Gastrocnemius medialis (tissue), 4 donors: ENCODE measurements around the gene RXRG. TPM values are rescaled to one million over a fixed set of nuclear protein-coding genes. Genes with fewer than 3 reads are reported as not detected.

Experiments used
- ATAC-seq, 2 donors: fragments of 150-250 bp; one replicate each; pipeline ENCODE4 v1.9.1; 2016
- DNase-seq, 2 donors: peaks; one replicate each; pipeline ENCODE4 v3.0.0-alpha.2; 2019
- H3K27ac ChIP-seq, 4 donors: fragments of 200-600 bp; sonication (generic); 1 replicate in 1 of 4; 2 replicates in 3 of 4; pipeline ENCODE4 v1.5.1; 2016 to 2018; ENCODE audit warnings: mild to moderate bottlenecking in 2 of 4, moderate library complexity in 1 of 4
- H3K27me3 ChIP-seq, 3 donors: fragments of 200-600 bp; sonication (generic) in 2 of 3; 1 replicate in 1 of 3; 2 replicates in 2 of 3; pipeline versions ENCODE4 v1.5.1 to v1.6.0; 2016 to 2019; ENCODE audit warnings: mild to moderate bottlenecking in 1 of 3, moderate library complexity in 1 of 3
- H3K36me3 ChIP-seq, 2 donors: fragments of 200-600 bp; sonication (generic) in 1 of 2; one replicate each; pipeline ENCODE4 v1.5.1; 2017 to 2018
- H3K4me1 ChIP-seq, 2 donors: fragments of 200-600 bp; sonication (generic) in 1 of 2; one replicate each; pipeline ENCODE4 v1.5.1; 2016 to 2017; ENCODE audit warnings: mild to moderate bottlenecking in 2 of 2
- H3K4me3 ChIP-seq, 4 donors: fragments of 200-600 bp; sonication (generic) in 3 of 4; 1 replicate in 1 of 4; 2 replicates in 3 of 4; pipeline ENCODE4 v1.5.1; 2016 to 2019; ENCODE audit warnings: mild to moderate bottlenecking in 2 of 4
- H3K9me3 ChIP-seq, 3 donors: fragments of 200-600 bp; sonication (generic) in 2 of 3; 1 replicate in 1 of 3; 2 replicates in 2 of 3; pipeline ENCODE4 v1.5.1; 2016 to 2019
- POLR2A ChIP-seq, 2 donors: fragments of 450-650 bp; IDR thresholded peaks; one replicate each; pipeline ENCODE4 v1.6.1; 2017; ENCODE audit warnings: antibody characterized with exemption in 2 of 2, mild to moderate bottlenecking in 2 of 2, moderate library complexity in 2 of 2
- in situ Hi-C, 4 donors: fragments of 200-750 bp; cut with MboI; loops; one replicate each; pipeline versions ENCODE4 v1.15.0 to v1.8.0; 2017; ENCODE audit warnings: low sequenced_read_pairs in 4 of 4
- intact Hi-C: fragments of 100-400 bp; cut with DNase I; formaldehyde crosslinking; loops from one replicate; pipeline ENCODE4 v1.15.1; 2023; ENCODE audit warnings: low total_unique reads
- total RNA-seq, 4 donors: library from RNA; depleted of rRNA; stranded (reverse); fragments of >200 nt; gene quantifications; one replicate each; pipeline versions ENCODE4 v1.1.0 to v1.2.3, GENCODE V29; 2016
- TF ChIP-seq, protein P1 (sequence below), 5 experiments: fragments of 450-650 bp in 3 of 5; fragments of 200-600 bp in 2 of 5; sonication (generic) in 2 of 5; IDR thresholded peaks in 4 of 5; conservative IDR thresholded peaks in 1 of 5; 1 replicate in 4 of 5; 2 replicates in 1 of 5; pipeline ENCODE4 v1.5.1; 2016 to 2019; ENCODE audit warnings: antibody characterized with exemption in 5 of 5, mild to moderate bottlenecking in 3 of 5, moderate library complexity in 3 of 5

Gene RXRG
- total RNA-seq, 4 donors from 2014 or later, result 4.2 to 15.9 (median 6.0) TPM

DNA sequence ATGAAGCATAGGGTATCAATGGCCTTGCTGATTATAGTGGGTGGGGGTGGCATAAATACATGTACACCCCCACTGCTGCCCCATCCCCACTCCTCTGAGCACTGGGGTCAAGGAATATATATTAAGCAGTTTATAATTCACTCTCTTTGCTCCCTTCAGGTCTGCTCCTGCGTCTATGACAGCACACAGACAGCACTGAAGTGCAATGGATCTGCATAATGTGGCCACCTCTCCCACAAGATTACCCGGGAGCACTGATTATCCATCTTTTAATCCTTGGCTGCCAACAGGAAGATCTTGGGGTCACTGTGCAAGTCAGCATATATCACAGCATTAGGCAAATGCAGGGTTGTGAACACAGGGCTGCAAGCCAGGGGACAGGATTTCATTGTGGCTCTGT lies 19.3 kb downstream of the RXRG start:
- TF ChIP-seq, protein P1, sequence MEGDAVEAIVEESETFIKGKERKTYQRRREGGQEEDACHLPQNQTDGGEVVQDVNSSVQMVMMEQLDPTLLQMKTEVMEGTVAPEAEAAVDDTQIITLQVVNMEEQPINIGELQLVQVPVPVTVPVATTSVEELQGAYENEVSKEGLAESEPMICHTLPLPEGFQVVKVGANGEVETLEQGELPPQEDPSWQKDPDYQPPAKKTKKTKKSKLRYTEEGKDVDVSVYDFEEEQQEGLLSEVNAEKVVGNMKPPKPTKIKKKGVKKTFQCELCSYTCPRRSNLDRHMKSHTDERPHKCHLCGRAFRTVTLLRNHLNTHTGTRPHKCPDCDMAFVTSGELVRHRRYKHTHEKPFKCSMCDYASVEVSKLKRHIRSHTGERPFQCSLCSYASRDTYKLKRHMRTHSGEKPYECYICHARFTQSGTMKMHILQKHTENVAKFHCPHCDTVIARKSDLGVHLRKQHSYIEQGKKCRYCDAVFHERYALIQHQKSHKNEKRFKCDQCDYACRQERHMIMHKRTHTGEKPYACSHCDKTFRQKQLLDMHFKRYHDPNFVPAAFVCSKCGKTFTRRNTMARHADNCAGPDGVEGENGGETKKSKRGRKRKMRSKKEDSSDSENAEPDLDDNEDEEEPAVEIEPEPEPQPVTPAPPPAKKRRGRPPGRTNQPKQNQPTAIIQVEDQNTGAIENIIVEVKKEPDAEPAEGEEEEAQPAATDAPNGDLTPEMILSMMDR (IDR thresholded peaks at IDR 0.05 in 4 of 5, conservative IDR thresholded peaks at IDR 0.05 in 1 of 5), result no peak
- no peak for TF ChIP-seq POLR2A (IDR thresholded peaks at IDR 0.05)
- in situ Hi-C loops, result no loop called here
- no peaks in the 10 kb centered on the region for H3K36me3 ChIP-seq
- H3K27ac ChIP-seq, result peak overlapping the region; percentile 70 to 84 (median 78)
- no peak overlapping the region for H3K4me3 ChIP-seq
- DNase-seq (no peak), ATAC-seq (no peak)
- H3K9me3 ChIP-seq, result no peaks in the 10 kb centered on the region
- H3K27me3 ChIP-seq, result no peaks in the 10 kb centered on the region
- peaks cover 58 to 66% of the 10 kb centered on the region in 2 donors for H3K4me1 ChIP-seq
- intact Hi-C loops, result no loop called here

DNA sequence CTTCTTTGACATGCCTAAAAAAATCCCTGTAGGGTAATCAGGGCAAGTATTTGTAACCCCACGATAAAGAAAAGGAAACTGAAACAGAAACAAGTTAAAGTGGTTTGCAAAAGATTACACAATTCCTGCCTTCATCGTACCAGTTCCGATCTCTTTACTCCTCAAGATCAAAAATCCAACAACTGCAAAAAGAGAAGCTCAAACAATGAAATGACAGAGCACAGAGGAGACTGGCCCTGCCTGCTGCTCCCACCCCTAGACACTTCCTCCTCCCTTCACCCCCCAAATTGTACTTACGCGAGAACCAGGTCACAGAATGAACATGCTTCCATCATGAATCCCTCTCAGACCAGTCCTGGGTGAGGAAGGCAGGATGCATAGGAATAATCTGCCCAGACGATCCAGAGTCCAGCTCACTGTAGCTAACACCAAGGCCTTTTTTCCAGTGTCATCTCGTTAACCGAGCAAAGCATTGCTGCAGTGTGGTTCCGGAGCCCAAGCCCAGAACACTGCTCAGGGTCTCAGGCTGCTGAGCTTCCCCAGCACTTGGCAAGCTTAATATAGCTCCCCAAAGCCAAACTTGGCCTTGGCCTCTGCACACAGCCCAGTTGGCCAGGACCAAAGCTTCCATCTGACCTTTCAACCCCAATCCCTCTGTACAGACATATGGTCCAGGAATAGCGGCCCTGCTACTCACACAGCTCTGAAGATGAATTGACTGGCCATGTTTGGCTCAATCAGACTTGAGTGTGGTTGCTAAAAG lies 20.3 kb downstream of the RXRG start:
- intact Hi-C loops, result loop anchor here (5.0 kb wide), 1 partner anchor 118 kb away; the partner anchor contains the start of gene LRRC52
- in situ Hi-C loops, result no loop called here
- Histone ChIP-seq H3K9me3 (no peaks in the 10 kb centered on the region), H3K36me3 (no peaks in the 10 kb centered on the region), H3K27ac (peak overlapping the region; percentile 70 to 84 (median 78)), H3K4me3 (peak overlapping the region; percentile 24 to 53 (median 36)), H3K4me1 (peaks cover 67 to 73% of the 10 kb centered on the region in 2 donors), H3K27me3 (no peaks in the 10 kb centered on the region)
- DNase-seq, result no peak
- no peak for TF ChIP-seq POLR2A (IDR thresholded peaks at IDR 0.05)
- TF ChIP-seq, protein P1 (IDR thresholded peaks at IDR 0.05 in 4 of 5, conservative IDR thresholded peaks at IDR 0.05 in 1 of 5), result no peak
- ATAC-seq, result peak; percentile 43 to 73

DNA sequence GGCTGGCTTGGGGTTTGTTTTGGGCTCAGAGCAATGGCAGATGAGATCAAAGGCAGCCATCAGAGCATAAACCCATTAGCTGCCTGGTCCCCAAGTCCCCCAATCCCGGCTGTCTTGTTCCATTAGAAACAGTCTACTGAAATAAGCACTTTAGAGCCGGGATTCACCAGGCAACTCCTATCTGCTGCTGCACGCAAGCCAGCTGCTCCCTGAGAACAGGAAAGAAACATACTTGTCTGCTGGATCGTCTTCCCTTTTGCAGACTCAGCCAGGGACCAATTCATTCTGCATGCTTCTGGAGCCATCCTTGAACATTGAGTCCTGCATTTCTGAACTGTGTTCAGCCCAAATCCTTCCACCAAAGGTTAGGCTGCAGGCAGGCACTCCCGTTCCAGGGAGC lies 21.8 kb downstream of the RXRG start:
- DNase-seq, result no peak
- H3K9me3 ChIP-seq, result no peaks in the 10 kb centered on the region
- TF ChIP-seq POLR2A (IDR thresholded peaks at IDR 0.05), result no peak
- TF ChIP-seq, protein P1 (IDR thresholded peaks at IDR 0.05 in 4 of 5, conservative IDR thresholded peaks at IDR 0.05 in 1 of 5), result no peak
- H3K27ac ChIP-seq, result peak overlapping the region; percentile 58 to 84 (median 74)
- intact Hi-C loops (loop anchor here (2.0 to 5.0 kb wide), 2 partner anchors 20 to 119 kb away; partner anchors contain the start of gene LRRC52), in situ Hi-C loops (no loop called here)
- ATAC-seq, result peak; percentile 20 to 77
- H3K4me1 ChIP-seq, result peaks cover 72 to 76% of the 10 kb centered on the region in 2 donors
- no peaks in the 10 kb centered on the region for H3K36me3 ChIP-seq
- H3K4me3 ChIP-seq, result peak overlapping the region in 1 of 4 donors; percentile 15
- H3K27me3 ChIP-seq, result no peaks in the 10 kb centered on the region

DNA sequence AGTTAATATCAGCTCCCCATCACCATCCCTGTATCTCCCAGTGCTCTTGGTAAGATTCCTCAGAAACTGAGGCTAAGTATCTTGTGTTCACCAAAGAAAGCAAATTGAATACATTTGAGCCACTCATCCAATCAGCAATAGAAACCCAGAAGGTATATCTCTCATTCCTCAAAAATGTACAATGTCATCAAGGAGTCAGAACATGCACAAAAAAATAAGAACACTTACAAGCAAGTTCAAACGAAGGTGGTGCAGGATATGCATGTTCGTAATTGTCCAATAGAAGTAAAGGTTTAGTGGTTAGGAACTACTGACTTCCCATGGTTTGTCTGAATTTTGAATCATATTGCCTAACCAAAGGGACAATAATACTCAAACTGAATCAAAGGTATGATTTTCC lies 24.3 kb downstream of the RXRG start:
- Histone ChIP-seq H3K4me3 (no peak overlapping the region), H3K36me3 (no peaks in the 10 kb centered on the region), H3K9me3 (no peaks in the 10 kb centered on the region), H3K27ac (peak overlapping the region in 2 of 4 donors; percentile 70 to 84), H3K4me1 (peaks cover 54 to 61% of the 10 kb centered on the region in 2 donors), H3K27me3 (no peaks in the 10 kb centered on the region)
- TF ChIP-seq, protein P1 (IDR thresholded peaks at IDR 0.05 in 4 of 5, conservative IDR thresholded peaks at IDR 0.05 in 1 of 5), result no peak
- TF ChIP-seq POLR2A (IDR thresholded peaks at IDR 0.05), result no peak
- intact Hi-C loops (loop anchor here (5.0 kb wide), 1 partner anchor 122 kb away; the partner anchor contains the start of gene LRRC52), in situ Hi-C loops (no loop called here)
- no peak for DNase-seq
- ATAC-seq, result no peak
